Cardiac septum (tissue), 1 donor: ENCODE data around the gene KDM8. TPM values are rescaled to one million over a fixed set of nuclear protein-coding genes. Genes with fewer than 3 reads are reported as not detected.

Source experiments
- DNase-seq: peaks from one replicate; pipeline ENCODE4 v3.0.0-alpha.2; 2020; ENCODE audit warnings: low spot score
- intact Hi-C: fragments of 100-400 bp; cut with DNase I; formaldehyde crosslinking; loops from one replicate; pipeline ENCODE4 v1.14.0; 2022
- long read RNA-seq: library from polyadenylated mRNA; unstranded; transcript quantifications from one replicate; pipeline ENCODE4 v2.0.0, GENCODE V29; 2021
- total RNA-seq: library from RNA; stranded (reverse); fragmentation: NEBNext Ultra II Directional; extraction: Animal tissue kit (Norgen Biotek cat#: 25700); gene quantifications from one replicate; pipeline ENCODE4 v1.2.1, GENCODE V29; 2021
- donor health status: DM: no; HTN: no; CAD: no.

KDM8 gene
- total RNA-seq = 3.0 TPM
- long read RNA-seq, partial matches to known transcripts = 0 of 4 reads
- long read RNA-seq, other reads (novel, unspliced or antisense) = 1 of 4 reads

- intact Hi-C loops = no loop called here
- peak; percentile 100 for DNase-seq
Measured at GRCh38 chr16:27203507-27204311, at the start of gene KDM8. TSS of gene KDM8 (plus strand) at chr16:27203526. CDS start at chr16:27210124, 6,598 bp downstream.

GRCh38 chr16:27154705-27155521 is 48.4 kb upstream of the KDM8 start:
- DNase-seq = peak; percentile 82
- intact Hi-C loops = no loop called here

- no peak for DNase-seq
- intact Hi-C loops = no loop called here
Measured at GRCh38 chr16:27156579-27156978, 46.7 kb upstream of the KDM8 start.

GRCh38 chr16:27161398-27161797 is 41.9 kb upstream of the KDM8 start:
- no peak for DNase-seq

GRCh38 chr16:27164352-27164751 is 39.0 kb upstream of the KDM8 start:
- DNase-seq = no peak
- intact Hi-C loops = no loop called here

More at GRCh38 chr16:27161398-27161797, 41.9 kb upstream of the KDM8 start:
- intact Hi-C loops = no loop called here

GRCh38 chr16:27165576-27165975 is 37.8 kb upstream of the KDM8 start:
- no peak for DNase-seq
- intact Hi-C loops = no loop called here

GRCh38 chr16:27168790-27169189 is 34.5 kb upstream of the KDM8 start:
- intact Hi-C loops = no loop called here
- no peak for DNase-seq

- intact Hi-C loops = no loop called here
- no peak for DNase-seq
Measured at GRCh38 chr16:27169511-27170071, 33.7 kb upstream of the KDM8 start.

GRCh38 chr16:27171584-27171983 is 31.7 kb upstream of the KDM8 start:
- no peak for DNase-seq
- intact Hi-C loops = no loop called here

GRCh38 chr16:27174007-27174406 is 29.3 kb upstream of the KDM8 start:
- intact Hi-C loops = no loop called here
- no peak for DNase-seq

GRCh38 chr16:27174798-27175197 is 28.5 kb upstream of the KDM8 start:
- intact Hi-C loops = no loop called here
- no peak for DNase-seq

GRCh38 chr16:27175888-27176287 is 27.4 kb upstream of the KDM8 start:
- no peak for DNase-seq
- intact Hi-C loops = no loop called here

GRCh38 chr16:27177031-27177774 is 26.1 kb upstream of the KDM8 start:
- intact Hi-C loops = no loop called here
- DNase-seq = no peak

- peak; percentile 91 for DNase-seq
- intact Hi-C loops = loop anchor here (2.0 kb wide), 3 partner anchors 57 to 277 kb away; no protein-coding TSS in a partner anchor
Measured at GRCh38 chr16:27179500-27180072, 23.7 kb upstream of the KDM8 start.

- DNase-seq = no peak
- intact Hi-C loops = loop anchor here (2.0 kb wide), 1 partner anchor 276 kb away; no protein-coding TSS in a partner anchor
Measured at GRCh38 chr16:27181019-27181790, 22.1 kb upstream of the KDM8 start.

GRCh38 chr16:27182906-27183405 is 20.4 kb upstream of the KDM8 start:
- DNase-seq = no peak
- intact Hi-C loops = no loop called here

GRCh38 chr16:27185776-27186130 is 17.6 kb upstream of the KDM8 start:
- intact Hi-C loops = no loop called here
- no peak for DNase-seq

GRCh38 chr16:27188633-27189032 is 14.7 kb upstream of the KDM8 start:
- no peak for DNase-seq
- intact Hi-C loops = no loop called here
